Chondrocyte (in vitro differentiated cells): Measurements from ENCODE around the gene SPINK5. TPM values are rescaled to one million over a fixed set of nuclear protein-coding genes. Genes with fewer than 3 reads are reported as not detected.

Source experiments
- DNase-seq: peaks from one replicate; pipeline ENCODE4 v3.0.0; 2021; ENCODE audit warnings: mixed read lengths, low spot score
- H3K27ac Mint-ChIP-seq: one replicate; pipeline ENCODE4 v1.8.0; 2021; ENCODE audit warnings: mild to moderate bottlenecking, moderate library complexity, mixed read lengths; ENCODE audit not compliant: unreplicated experiment
- H3K27me3 Mint-ChIP-seq: 2 replicates; pipeline ENCODE4 v1.8.0; 2021; ENCODE audit warnings: low read depth, mixed read lengths
- H3K36me3 Mint-ChIP-seq: 2 replicates; pipeline ENCODE4 v1.8.0; 2021; ENCODE audit warnings: low read depth, mixed read lengths
- H3K4me1 Mint-ChIP-seq: 2 replicates; pipeline ENCODE4 v1.8.0; 2021; ENCODE audit warnings: low read depth, mild to moderate bottlenecking, mixed read lengths
- H3K4me3 Mint-ChIP-seq: one replicate; pipeline ENCODE4 v1.8.0; 2021; ENCODE audit warnings: mild to moderate bottlenecking, moderate library complexity, mixed read lengths; ENCODE audit not compliant: unreplicated experiment
- H3K9me3 Mint-ChIP-seq: 2 replicates; pipeline ENCODE4 v1.8.0; 2021; ENCODE audit warnings: low read depth, mixed read lengths
- CTCF ChIP-seq: fragments of 200-600 bp; sonication (generic); IDR thresholded peaks from 2 replicates; pipeline ENCODE4 v1.5.0; 2021; ENCODE audit warnings: antibody characterized with exemption, mild to moderate bottlenecking, moderate library complexity
- total RNA-seq: library from RNA; stranded (reverse); gene quantifications from 3 replicates; pipeline ENCODE4 v1.2.1, GENCODE V29; 2021

Gene SPINK5
- total RNA-seq, 1 donor from 2014 or later: 2.4 TPM

- Mint-ChIP-seq H3K27ac (no peak overlapping the region), H3K4me1 (no peaks in the 10 kb centered on the region), H3K36me3 (peaks cover 4% of the 10 kb centered on the region), H3K4me3 (no peak overlapping the region), H3K27me3 (no peaks in the 10 kb centered on the region), H3K9me3 (peaks cover 4% of the 10 kb centered on the region)
- TF ChIP-seq CTCF: no peak
- DNase-seq: no peak
These were observed 19.4 kb downstream of the SPINK5 start for GRCh38 chr5:148083203-148083602.

- Mint-ChIP-seq H3K36me3 (peaks cover 2% of the 10 kb centered on the region), H3K9me3 (peaks cover 4% of the 10 kb centered on the region), H3K4me1 (no peaks in the 10 kb centered on the region), H3K27ac (no peak overlapping the region), H3K4me3 (no peak overlapping the region), H3K27me3 (no peaks in the 10 kb centered on the region)
- no peak for DNase-seq
- TF ChIP-seq CTCF: no peak
These were observed 20.5 kb downstream of the SPINK5 start for GRCh38 chr5:148084269-148084668.

- H3K4me1 Mint-ChIP-seq: no peaks in the 10 kb centered on the region
- no peaks in the 10 kb centered on the region for H3K27me3 Mint-ChIP-seq
- no peak overlapping the region for H3K4me3 Mint-ChIP-seq
- H3K36me3 Mint-ChIP-seq: peaks cover 2% of the 10 kb centered on the region
- DNase-seq: no peak
- H3K9me3 Mint-ChIP-seq: peaks cover 4% of the 10 kb centered on the region
- H3K27ac Mint-ChIP-seq: no peak overlapping the region
- no peak for TF ChIP-seq CTCF
These were observed 21.5 kb downstream of the SPINK5 start for GRCh38 chr5:148085310-148085709.

- no peaks in the 10 kb centered on the region for H3K4me1 Mint-ChIP-seq
- peaks cover 4% of the 10 kb centered on the region for H3K9me3 Mint-ChIP-seq
- no peak for DNase-seq
- TF ChIP-seq CTCF: no peak
- no peaks in the 10 kb centered on the region for H3K27me3 Mint-ChIP-seq
- no peak overlapping the region for H3K4me3 Mint-ChIP-seq
- no peak overlapping the region for H3K27ac Mint-ChIP-seq
- peaks cover 2% of the 10 kb centered on the region for H3K36me3 Mint-ChIP-seq
These were observed 22.4 kb downstream of the SPINK5 start for GRCh38 chr5:148085977-148086705.

GRCh38 chr5:148090146-148090772, 26.5 kb downstream of the SPINK5 start:
- peaks cover 3% of the 10 kb centered on the region for H3K36me3 Mint-ChIP-seq
- H3K27ac Mint-ChIP-seq: no peak overlapping the region
- no peak for TF ChIP-seq CTCF
- no peaks in the 10 kb centered on the region for H3K27me3 Mint-ChIP-seq
- DNase-seq: no peak
- peaks cover 13% of the 10 kb centered on the region for H3K4me1 Mint-ChIP-seq
- H3K9me3 Mint-ChIP-seq: no peaks in the 10 kb centered on the region
- no peak overlapping the region for H3K4me3 Mint-ChIP-seq
